Sigmoid colon (tissue), 7 donors: ENCODE data around the gene HSF4. TPM values are rescaled to one million over a fixed set of nuclear protein-coding genes. Genes with fewer than 3 reads are reported as not detected.

ENCODE experiments used
- DNase-seq: peaks from one replicate; pipeline ENCODE4 v3.0.0-alpha.2; 2019
- H3K27ac ChIP-seq, 4 donors: fragments of 200-600 bp; sonication (generic); one replicate each; pipeline ENCODE4 v1.5.1; 2016 to 2019; ENCODE audit warnings: mild to moderate bottlenecking in 1 of 4
- H3K27me3 ChIP-seq, 3 donors: fragments of 200-600 bp; sonication (generic); one replicate each; pipeline ENCODE4 v1.5.1; 2019; ENCODE audit warnings: mild to moderate bottlenecking in 1 of 3
- H3K36me3 ChIP-seq, 4 donors: fragments of 200-600 bp; sonication (generic); one replicate each; pipeline ENCODE4 v1.5.1; 2016 to 2019
- H3K4me1 ChIP-seq, 4 donors: fragments of 200-600 bp; sonication (generic); one replicate each; pipeline ENCODE4 v1.5.1; 2017 to 2019
- H3K4me3 ChIP-seq, 4 donors: fragments of 200-600 bp; sonication (generic); one replicate each; pipeline ENCODE4 v1.5.1; 2017 to 2019; ENCODE audit warnings: mild to moderate bottlenecking in 2 of 4, moderate library complexity in 1 of 4
- H3K9me3 ChIP-seq, 4 donors: fragments of 200-600 bp in 3 of 4; sonication (generic) in 3 of 4; one replicate each; pipeline versions ENCODE4 v1.5.1 to v1.6.1; 2013 to 2019
- EP300 ChIP-seq, 4 donors: sonication (generic); formaldehyde crosslinking; IDR thresholded peaks; one replicate each; pipeline ENCODE4 v1.6.1; 2017; ENCODE audit warnings: antibody characterized with exemption in 4 of 4
- POLR2A ChIP-seq, 2 donors: fragments of 450-650 bp; IDR thresholded peaks; one replicate each; pipeline ENCODE4 v1.6.1; 2016; ENCODE audit warnings: antibody characterized with exemption in 2 of 2, mild to moderate bottlenecking in 2 of 2, moderate library complexity in 2 of 2
- POLR2AphosphoS5 ChIP-seq, 4 donors: sonication (generic); formaldehyde crosslinking; IDR thresholded peaks; one replicate each; pipeline ENCODE4 v1.6.1; 2017; ENCODE audit warnings: antibody characterized with exemption in 4 of 4
- WGBS, 2 donors: extraction: QIAGEN DNeasy Blood & Tissue Kit; methylation state at CpG; one replicate each; pipeline ENCODE4 v1.1.7; 2013; 5-methylcytosine and 5-hydroxymethylcytosine counted together
- intact Hi-C: fragments of 100-400 bp; cut with DNase I; formaldehyde crosslinking; loops from one replicate; pipeline ENCODE4 v1.15.1; 2023
- polyA plus RNA-seq, 3 donors: library from polyadenylated mRNA; stranded (reverse); fragments of 200-250 nt; gene quantifications; one replicate each; pipeline ENCODE4 v1.2.3, GENCODE V29; 2013
- total RNA-seq, 4 donors: library from RNA; depleted of rRNA; stranded (reverse); fragments of >200 nt; gene quantifications; one replicate each; pipeline ENCODE4 v1.1.0, GENCODE V29; 2016
- TF ChIP-seq, protein P1 (sequence below), 4 experiments: fragments of 450-650 bp in 3 of 4; fragments of 200-600 bp in 1 of 4; IDR thresholded peaks; one replicate each; pipeline ENCODE4 v1.5.1; 2016 to 2019; ENCODE audit warnings: antibody characterized with exemption in 4 of 4, mild to moderate bottlenecking in 3 of 4, moderate library complexity in 2 of 4
- donor health status: healthy with polysubstance abuse.
- donor health status: Bipolar disorder and iron deficiency.
- donor health status: healthy.

HSF4 gene
- total and polyA plus RNA-seq, 7 donors: 1.2 to 109 (median 21.2) TPM

DNA sequence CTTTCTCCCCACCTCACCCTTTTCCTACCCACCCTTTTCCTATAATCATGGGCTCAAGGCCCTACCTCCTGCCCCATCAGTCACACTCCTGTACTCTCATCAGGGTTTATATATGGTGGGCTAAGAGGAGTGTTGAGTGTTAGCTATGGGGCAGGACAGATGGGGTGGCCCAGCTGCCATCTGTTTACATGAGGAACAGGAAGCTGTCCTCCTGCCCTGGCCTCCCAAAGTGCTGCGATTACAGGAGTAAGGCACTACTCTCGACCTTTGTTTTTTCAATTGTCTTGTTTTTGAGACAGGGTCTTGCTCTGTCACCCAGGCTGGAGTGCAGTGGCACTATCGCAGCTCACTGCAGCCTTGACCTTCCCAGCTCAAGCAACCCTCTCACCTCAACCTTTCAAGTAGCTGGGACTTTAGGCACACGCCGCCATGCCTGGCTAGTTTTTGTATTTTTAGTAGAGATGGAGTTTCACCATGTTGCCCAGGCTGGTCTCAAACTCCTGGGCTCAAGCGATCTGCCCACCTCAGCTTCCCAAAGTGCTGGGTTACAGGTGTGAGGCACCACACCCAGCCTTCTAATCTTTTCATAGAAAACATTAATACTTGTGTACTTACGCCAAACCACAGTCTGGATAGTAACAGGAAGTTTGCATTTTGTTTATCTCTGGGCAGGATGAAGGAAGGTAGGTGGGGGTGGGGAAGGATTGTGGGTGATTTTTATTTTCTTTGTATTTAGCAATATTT is 6.5 kb upstream of the HSF4 start:
- peaks cover 6 to 40% (median 25%) of the 10 kb centered on the region in 3 donors for H3K27me3 ChIP-seq
- peaks cover 0 to 57% (median 54%) of the 10 kb centered on the region in 4 donors for H3K4me1 ChIP-seq
- H3K27ac ChIP-seq: peak overlapping the region in 1 of 4 donors; percentile 79
- no peak for TF ChIP-seq POLR2AphosphoS5 (IDR thresholded peaks at IDR 0.05)
- TF ChIP-seq, protein P1, sequence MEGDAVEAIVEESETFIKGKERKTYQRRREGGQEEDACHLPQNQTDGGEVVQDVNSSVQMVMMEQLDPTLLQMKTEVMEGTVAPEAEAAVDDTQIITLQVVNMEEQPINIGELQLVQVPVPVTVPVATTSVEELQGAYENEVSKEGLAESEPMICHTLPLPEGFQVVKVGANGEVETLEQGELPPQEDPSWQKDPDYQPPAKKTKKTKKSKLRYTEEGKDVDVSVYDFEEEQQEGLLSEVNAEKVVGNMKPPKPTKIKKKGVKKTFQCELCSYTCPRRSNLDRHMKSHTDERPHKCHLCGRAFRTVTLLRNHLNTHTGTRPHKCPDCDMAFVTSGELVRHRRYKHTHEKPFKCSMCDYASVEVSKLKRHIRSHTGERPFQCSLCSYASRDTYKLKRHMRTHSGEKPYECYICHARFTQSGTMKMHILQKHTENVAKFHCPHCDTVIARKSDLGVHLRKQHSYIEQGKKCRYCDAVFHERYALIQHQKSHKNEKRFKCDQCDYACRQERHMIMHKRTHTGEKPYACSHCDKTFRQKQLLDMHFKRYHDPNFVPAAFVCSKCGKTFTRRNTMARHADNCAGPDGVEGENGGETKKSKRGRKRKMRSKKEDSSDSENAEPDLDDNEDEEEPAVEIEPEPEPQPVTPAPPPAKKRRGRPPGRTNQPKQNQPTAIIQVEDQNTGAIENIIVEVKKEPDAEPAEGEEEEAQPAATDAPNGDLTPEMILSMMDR (IDR thresholded peaks at IDR 0.05): no peak
- no peak for TF ChIP-seq EP300 (IDR thresholded peaks at IDR 0.05)
- no peak for TF ChIP-seq POLR2A (IDR thresholded peaks at IDR 0.05)
- whole genome bisulfite sequencing, 2 donors: 56 to 72% methylated on average over 7 of the region's 7 CpGs
- DNase-seq: no peak
- no peaks in the 10 kb centered on the region for H3K36me3 ChIP-seq
- H3K4me3 ChIP-seq: no peak overlapping the region
- no peaks in the 10 kb centered on the region for H3K9me3 ChIP-seq
- intact Hi-C loops: loop anchor here (5.0 to 10.0 kb wide), 2 partner anchors 46 to 263 kb away; no protein-coding TSS in a partner anchor

DNA sequence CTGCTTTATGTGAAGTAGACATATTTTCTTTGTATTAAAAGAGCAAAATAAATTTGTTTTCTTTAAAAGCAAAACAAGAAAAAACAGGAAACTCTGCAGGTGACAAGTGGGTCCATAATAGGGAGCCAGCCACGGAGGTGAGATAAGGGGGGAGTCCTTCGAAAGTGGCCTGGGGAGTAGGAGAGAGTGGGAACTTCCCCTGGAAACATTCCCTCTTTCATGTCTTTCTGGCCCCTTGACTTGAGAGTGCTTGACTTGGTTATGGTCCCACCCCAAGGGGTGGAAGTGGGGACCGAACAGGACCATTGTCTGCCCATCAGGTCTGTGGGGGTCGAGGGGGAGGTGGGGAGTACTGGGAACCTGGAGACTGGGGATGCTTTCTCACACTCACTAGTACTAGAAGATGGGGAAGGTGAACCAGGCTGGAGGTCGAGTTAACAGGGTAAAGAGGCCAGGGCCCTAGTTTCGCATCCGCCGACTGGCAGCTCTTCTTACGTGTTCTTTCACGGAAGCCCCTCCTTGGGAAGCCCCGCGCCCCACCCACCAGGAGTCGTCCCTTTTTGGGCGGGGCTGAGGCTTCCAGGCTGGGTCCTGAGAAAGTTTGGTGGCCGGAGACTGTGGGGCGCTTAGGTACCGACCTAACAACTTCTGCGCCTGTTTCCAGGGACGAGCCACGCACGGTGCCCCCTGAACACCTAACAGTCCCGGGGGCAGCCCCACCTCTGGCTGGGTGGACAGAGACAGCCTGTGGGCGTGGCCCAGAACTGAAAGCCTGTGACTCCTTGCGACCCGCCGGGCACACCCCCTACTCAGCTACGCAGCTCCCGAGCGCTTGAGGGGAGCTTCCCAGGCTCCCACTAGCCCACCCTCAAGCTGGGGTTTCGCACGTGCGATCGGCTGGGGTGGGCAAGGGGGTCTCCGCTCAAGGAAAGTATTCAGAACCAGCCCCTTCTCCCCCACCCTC is 5.6 kb upstream of the HSF4 start:
- intact Hi-C loops: loop anchor here (5.0 to 10.0 kb wide), 2 partner anchors 47 to 264 kb away; no protein-coding TSS in a partner anchor
- H3K4me1 ChIP-seq: peaks cover 0 to 66% (median 63%) of the 10 kb centered on the region in 4 donors
- no peaks in the 10 kb centered on the region for H3K36me3 ChIP-seq
- WGBS, 2 donors: 3 to 6% methylated on average over 34 of the region's 34 CpGs
- DNase-seq: no peak
- no peaks in the 10 kb centered on the region for H3K9me3 ChIP-seq
- TF ChIP-seq POLR2AphosphoS5 (IDR thresholded peaks at IDR 0.05) (no peak), POLR2A (IDR thresholded peaks at IDR 0.05) (no peak), EP300 (IDR thresholded peaks at IDR 0.05) (no peak)
- TF ChIP-seq, protein P1 (IDR thresholded peaks at IDR 0.05): no peak
- H3K27me3 ChIP-seq: peaks cover 13 to 48% (median 34%) of the 10 kb centered on the region in 3 donors
- peak overlapping the region; percentile 77 to 79 (median 78) for H3K27ac ChIP-seq
- H3K4me3 ChIP-seq: peak overlapping the region; percentile 68 to 92 (median 75)

DNA sequence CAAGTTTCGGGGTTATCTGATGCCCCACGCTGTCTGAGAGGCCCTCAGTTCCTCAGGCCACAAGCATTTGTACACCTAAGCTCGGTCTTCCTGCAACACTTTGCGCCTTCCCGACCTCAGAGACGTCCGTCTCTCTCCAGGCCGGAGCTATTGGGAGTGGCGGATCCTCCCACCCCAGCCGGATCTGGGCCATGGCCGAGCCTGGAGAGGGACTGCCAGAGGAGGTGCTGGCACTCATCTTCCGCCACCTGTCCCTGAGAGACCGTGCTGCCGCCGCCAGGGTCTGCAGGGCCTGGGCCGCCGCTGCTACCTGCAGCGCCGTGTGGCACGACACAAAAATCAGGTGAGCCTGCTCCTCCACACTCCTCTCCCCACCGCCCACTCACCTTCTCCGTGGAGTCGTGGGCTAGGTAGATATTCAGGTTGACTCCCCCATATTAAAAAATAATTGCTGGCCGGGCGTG is 2.9 kb upstream of the HSF4 start:
- 67 to 81% methylated on average over 25 of the region's 25 CpGs for WGBS, 2 donors
- Histone ChIP-seq H3K4me1 (peaks cover 0 to 72% (median 71%) of the 10 kb centered on the region in 4 donors), H3K27ac (peak overlapping the region in 1 of 4 donors; percentile 79), H3K4me3 (peak overlapping the region in 2 of 4 donors; percentile 68 to 92), H3K27me3 (peaks cover 34 to 58% (median 46%) of the 10 kb centered on the region in 3 donors), H3K36me3 (no peaks in the 10 kb centered on the region), H3K9me3 (no peaks in the 10 kb centered on the region)
- intact Hi-C loops: no loop called here
- TF ChIP-seq POLR2A (IDR thresholded peaks at IDR 0.05): no peak
- DNase-seq: no peak

DNA sequence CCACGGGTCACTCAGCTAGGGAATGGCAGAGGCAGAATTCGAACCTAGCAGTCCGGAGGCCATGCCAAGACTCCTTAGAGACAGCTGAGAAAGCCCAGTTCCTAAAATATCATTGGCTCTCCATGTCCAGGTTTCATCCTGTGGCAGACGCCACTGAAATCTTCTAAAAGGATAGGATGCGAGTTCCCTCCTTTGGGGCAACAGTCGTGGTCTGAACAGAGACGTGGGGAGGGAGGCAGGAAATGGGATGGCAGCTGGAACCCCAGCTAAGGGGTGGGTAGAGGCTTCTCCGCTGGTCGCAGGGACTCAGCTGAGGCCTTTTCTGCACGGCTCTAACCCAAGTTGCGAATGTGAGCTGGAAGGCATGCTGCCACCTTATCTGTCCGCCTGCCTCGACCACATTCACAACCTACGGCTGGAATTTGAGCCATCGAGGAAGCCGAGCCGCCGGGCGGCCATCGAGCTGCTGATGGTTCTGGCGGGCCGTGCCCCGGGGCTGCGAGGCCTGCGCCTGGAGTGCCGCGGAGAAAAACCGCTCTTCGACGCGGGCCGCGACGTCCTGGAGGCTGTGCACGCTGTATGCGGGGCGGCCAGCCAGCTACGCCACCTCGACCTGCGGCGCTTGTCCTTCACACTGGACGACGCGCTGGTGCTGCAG is 1.9 kb upstream of the HSF4 start:
- WGBS, 2 donors: 22 to 78% methylated on average over 44 of the region's 44 CpGs
- intact Hi-C loops: no loop called here
- peak overlapping the region; percentile 68 to 88 (median 71) for H3K27ac ChIP-seq
- H3K4me3 ChIP-seq: peak overlapping the region in 3 of 4 donors; percentile 35 to 47 (median 43)
- no peak for DNase-seq
- peaks cover 0 to 72% (median 71%) of the 10 kb centered on the region in 4 donors for H3K4me1 ChIP-seq
- TF ChIP-seq, protein P1 (IDR thresholded peaks at IDR 0.05): no peak
- TF ChIP-seq POLR2A (IDR thresholded peaks at IDR 0.05): no peak
- no peak for TF ChIP-seq EP300 (IDR thresholded peaks at IDR 0.05)
- TF ChIP-seq POLR2AphosphoS5 (IDR thresholded peaks at IDR 0.05): no peak
- no peaks in the 10 kb centered on the region for H3K9me3 ChIP-seq
- H3K27me3 ChIP-seq: peaks cover 34 to 58% (median 46%) of the 10 kb centered on the region in 3 donors
- no peaks in the 10 kb centered on the region for H3K36me3 ChIP-seq
